Cardiac fibroblast (primary cell): ENCODE measurements around the gene COQ4.

Source experiments
- DNase-seq, 2 donors: peaks; one replicate each; pipeline versions ENCODE4 v3.0.0 to v3.0.0-alpha.2; 2010; ENCODE audit warnings: low read depth in 2 of 2
- H3K4me3 ChIP-seq, 2 donors: replicated peaks in 1 of 2; 1 replicate in 1 of 2; 2 replicates in 1 of 2; pipeline ENCODE4 v1.5.1; 2011; ENCODE audit warnings: low read depth in 2 of 2, low read length in 2 of 2, mild to moderate bottlenecking in 2 of 2, moderate library complexity in 1 of 2
- TF ChIP-seq, protein P1 (sequence below): IDR thresholded peaks from one replicate; pipeline ENCODE4 v1.5.1; 2011; ENCODE audit warnings: low read depth, mild to moderate bottlenecking, low read length, inconsistent platforms

Gene COQ4

DNA sequence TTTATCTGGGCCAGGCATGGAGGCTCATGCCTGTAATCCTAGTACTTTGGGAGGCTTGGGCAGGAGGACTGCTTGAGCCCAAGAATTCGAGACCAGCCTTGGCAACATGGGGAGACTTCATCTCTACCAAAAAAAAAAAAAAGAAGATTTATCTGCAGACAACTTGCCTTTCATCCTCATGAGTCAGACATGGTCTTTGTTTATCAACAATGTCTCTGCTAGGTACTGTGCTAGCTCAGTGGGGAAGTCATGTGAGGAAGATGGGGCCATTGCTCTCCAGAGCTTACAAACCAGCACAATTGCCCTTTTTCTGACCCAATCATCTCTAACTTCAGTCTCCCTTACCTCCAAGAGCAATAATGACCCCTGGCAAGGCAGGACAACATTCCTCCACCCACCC is 50.1 kb downstream of the COQ4 start:
- TF ChIP-seq, protein P1, sequence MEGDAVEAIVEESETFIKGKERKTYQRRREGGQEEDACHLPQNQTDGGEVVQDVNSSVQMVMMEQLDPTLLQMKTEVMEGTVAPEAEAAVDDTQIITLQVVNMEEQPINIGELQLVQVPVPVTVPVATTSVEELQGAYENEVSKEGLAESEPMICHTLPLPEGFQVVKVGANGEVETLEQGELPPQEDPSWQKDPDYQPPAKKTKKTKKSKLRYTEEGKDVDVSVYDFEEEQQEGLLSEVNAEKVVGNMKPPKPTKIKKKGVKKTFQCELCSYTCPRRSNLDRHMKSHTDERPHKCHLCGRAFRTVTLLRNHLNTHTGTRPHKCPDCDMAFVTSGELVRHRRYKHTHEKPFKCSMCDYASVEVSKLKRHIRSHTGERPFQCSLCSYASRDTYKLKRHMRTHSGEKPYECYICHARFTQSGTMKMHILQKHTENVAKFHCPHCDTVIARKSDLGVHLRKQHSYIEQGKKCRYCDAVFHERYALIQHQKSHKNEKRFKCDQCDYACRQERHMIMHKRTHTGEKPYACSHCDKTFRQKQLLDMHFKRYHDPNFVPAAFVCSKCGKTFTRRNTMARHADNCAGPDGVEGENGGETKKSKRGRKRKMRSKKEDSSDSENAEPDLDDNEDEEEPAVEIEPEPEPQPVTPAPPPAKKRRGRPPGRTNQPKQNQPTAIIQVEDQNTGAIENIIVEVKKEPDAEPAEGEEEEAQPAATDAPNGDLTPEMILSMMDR: no peak
- DNase-seq: peak in 1 of 2 donors; percentile 45
- H3K4me3 ChIP-seq: no peak overlapping the region

DNA sequence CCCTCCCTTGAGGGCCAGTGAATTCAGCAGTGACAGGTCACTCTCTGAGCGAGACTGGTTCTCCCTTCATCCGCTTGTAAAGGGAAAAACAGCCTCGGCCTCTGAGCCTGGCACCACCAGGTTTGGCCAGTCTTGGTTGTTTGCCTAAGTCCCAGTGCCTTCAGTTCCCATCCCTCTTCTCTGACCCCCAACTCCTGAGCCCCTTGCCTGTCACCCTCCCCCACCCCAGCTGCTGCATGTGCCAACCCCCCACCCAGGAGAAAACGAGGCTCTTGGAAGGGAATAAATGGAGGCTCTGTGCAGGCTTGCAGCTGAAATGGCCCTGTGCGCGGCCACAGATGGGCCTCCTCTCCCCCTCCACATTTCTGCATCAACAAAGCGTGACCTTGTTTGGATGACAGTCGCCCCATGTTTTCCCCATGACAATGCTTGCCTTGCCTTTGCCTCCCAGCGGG is 51.6 kb downstream of the COQ4 start:
- H3K4me3 ChIP-seq: no peak overlapping the region
- DNase-seq: no peak
- TF ChIP-seq, protein P1: no peak

DNA sequence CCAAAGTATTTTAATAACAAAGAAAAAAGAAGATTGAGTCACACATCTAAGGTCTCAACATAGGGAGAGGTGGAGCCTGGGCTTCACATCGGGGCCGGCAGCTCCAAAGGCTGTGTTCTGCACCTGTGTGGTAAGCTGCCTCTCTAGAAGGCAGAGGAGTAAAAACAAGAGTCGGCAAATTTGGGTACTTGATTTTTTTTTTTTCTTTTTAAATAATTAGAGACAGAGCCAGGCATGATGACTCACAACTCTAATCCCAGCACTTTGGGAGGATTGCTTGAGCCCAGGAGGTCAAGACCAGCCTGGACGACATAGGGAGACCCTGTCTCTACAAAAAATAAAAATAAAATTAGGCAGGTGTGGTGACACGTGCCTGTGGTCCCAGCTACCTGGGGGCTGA is 53.2 kb downstream of the COQ4 start:
- no peak overlapping the region for H3K4me3 ChIP-seq
- TF ChIP-seq, protein P1: no peak
- DNase-seq: no peak

DNA sequence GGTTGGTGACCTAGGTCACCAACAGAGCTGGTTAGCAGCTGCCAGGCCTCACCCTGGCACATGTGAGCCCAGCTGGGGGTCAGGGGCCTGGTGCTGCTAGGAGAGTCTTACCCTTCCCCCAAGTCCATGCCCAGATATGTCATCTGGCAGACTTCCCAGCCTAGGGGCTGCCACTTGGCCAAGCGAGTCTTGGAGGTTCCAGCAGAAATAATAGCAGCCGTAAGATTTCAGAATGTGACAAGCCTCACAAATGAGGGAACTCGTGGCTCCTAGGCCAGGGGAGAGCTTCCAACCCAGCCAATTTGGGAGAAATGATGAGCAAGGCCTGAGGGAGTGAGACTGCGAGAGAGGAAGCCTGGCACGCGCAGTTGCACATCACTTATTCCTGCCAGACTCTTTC is 59.6 kb downstream of the COQ4 start:
- H3K4me3 ChIP-seq: no peak overlapping the region
- TF ChIP-seq, protein P1: no peak
- peak in 1 of 2 donors; percentile 30 for DNase-seq

DNA sequence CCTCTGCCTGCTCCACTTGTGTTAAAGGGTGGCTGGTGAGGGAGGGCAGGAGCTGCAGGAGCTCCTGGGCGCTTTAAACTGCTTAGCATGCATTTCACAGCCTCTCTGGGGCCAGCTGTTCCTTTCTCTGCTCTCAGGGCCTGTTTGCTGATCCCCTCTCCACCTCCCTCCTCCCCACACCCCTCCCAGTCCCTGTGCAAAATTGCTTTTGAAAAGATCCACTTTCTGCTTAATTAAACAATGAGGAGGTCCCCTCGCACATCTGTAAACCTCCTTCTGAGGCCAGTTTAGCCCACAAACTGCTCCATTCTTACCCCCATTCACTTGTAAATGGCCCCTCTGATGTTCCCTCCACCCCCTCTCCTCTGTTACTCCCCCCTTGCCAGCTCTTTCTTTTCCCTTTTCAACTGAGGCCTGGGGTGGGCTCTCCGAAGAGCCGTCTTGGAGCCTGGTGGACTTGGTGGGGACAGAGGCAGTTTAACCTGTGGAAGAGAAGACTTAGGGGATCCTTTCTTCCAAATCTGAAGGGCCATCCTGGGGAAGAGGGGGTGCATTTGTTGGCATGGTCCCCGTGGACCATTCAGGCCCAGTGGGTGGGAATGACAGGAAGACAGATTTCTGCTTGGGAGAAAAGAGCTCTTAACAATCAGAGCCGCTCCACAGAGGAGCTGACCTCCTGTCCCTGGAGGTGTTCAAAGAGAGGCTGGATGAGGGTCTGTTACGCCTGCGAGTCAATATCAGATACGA is 60.5 kb downstream of the COQ4 start:
- DNase-seq: no peak
- TF ChIP-seq, protein P1: no peak
- H3K4me3 ChIP-seq: no peak overlapping the region
